ENCODE results near the gene CTTNBP2NL. TPM values are rescaled to one million over a fixed set of nuclear protein-coding genes. Genes with fewer than 3 reads are reported as not detected.

CTTNBP2NL gene
- total and polyA plus RNA-seq, 2 of the 4 experiments (the other 2 are of a cell fraction), result 12.4 to 22.0 TPM

GRCh38 chr1:112472142-112472541 is 76.1 kb downstream of the CTTNBP2NL start:
- no CpG with 5 or more reads among the region's 1 CpG for WGBS, 2 experiments (ENCODE audit: extremely low coverage in 2 of 2, insufficient read length in 1 of 2)
- H3K79me1 ChIP-seq (ENCODE audit: low read depth in 1 of 2, low read length in 2 of 2), result no peaks in the 10 kb centered on the region
- TF ChIP-seq SMC3 (IDR thresholded peaks at IDR 0.05; ENCODE audit: low read depth, low read length) (no peak), RCOR1 (IDR thresholded peaks at IDR 0.05; ENCODE audit: insufficient replicate concordance, low read length) (no peak), MAZ (IDR thresholded peaks at IDR 0.05; ENCODE audit: borderline replicate concordance, low read depth, low read length) (no peak), MAFK (IDR thresholded peaks at IDR 0.05; ENCODE audit: low read depth, low read length) (no peak), CTCF (conservative IDR thresholded peaks at IDR 0.05; ENCODE audit: low read depth, low read length) (no peak)
- no peak overlapping the region for H4K8ac ChIP-seq (ENCODE audit: low read depth in 2 of 2, low read length in 2 of 2)
- no peak overlapping the region for H3K9ac ChIP-seq (ENCODE audit: low read depth, low read length)
- H3K9me1 ChIP-seq (ENCODE audit: insufficient read depth, low read length), result peaks cover 4% of the 10 kb centered on the region; the same call in 1 of the 2 replicates
- ATAC-seq (ENCODE audit: low read depth), result no peak
- POLR2A ChIA-PET (ENCODE audit: unreplicated experiment), result no interaction called here
- H3K27ac ChIP-seq (ENCODE audit: insufficient read depth, low read length), result no peak overlapping the region
- no peak overlapping the region for H3K4ac ChIP-seq (ENCODE audit: low read depth, low read length)
- no peak overlapping the region for H3K4me3 ChIP-seq (ENCODE audit: insufficient read depth, low read depth, low read length)
- H3K9me3 ChIP-seq (ENCODE audit: control insufficient read depth, insufficient read depth, low read length), result peaks cover 8% of the 10 kb centered on the region
- no peak overlapping the region for H2BK20ac ChIP-seq (ENCODE audit: low read depth, low read length)
- H4K91ac ChIP-seq (ENCODE audit: insufficient read depth, low read depth, low read length), result no peak overlapping the region
- H3K4me2 ChIP-seq (ENCODE audit: low read depth, low read length), result no peak overlapping the region
- H2AK5ac ChIP-seq (ENCODE audit: low read depth, low read length), result no peak overlapping the region
- H3K4me1 ChIP-seq (ENCODE audit: control insufficient read depth, insufficient read depth, low read length), result no peaks in the 10 kb centered on the region
- no peak overlapping the region for H2BK120ac ChIP-seq (ENCODE audit: low read depth, low read length)
- H3K56ac ChIP-seq (ENCODE audit: extremely low read depth, insufficient read depth, low read length), result no peak overlapping the region
- no peak overlapping the region for H4K5ac ChIP-seq (ENCODE audit: low read depth, low read length)
- CTCF ChIA-PET, result no interaction called here
- in situ Hi-C loops (cut with MboI; ENCODE audit: low sequenced_read_pairs), result no loop called here
- BruUV-seq (replicated peaks), result no TSS peak
- H2BK15ac ChIP-seq (ENCODE audit: low read depth, low read length), result no peak overlapping the region
- H2AK9ac ChIP-seq (replicated peaks; ENCODE audit: low read depth, low read length, poor library complexity), result no peak overlapping the region
- 0 out of 2 replicates have a peak, but pooled peaks cover 1% of the 10 kb centered on the region for H3K36me3 ChIP-seq (ENCODE audit: control insufficient read depth, insufficient read depth, low read length)
- dilution Hi-C loops (cut with HindIII; ENCODE audit: low sequenced_read_pairs, unreplicated experiment), result no loop called here
- no peak overlapping the region for H2BK5ac ChIP-seq (ENCODE audit: low read depth, low read length, poor library complexity, severe bottlenecking)
- no peak overlapping the region for H2AFZ ChIP-seq (replicated peaks; ENCODE audit: low read length, poor library complexity)
- H3K23ac ChIP-seq (ENCODE audit: low read depth, low read length), result no peak overlapping the region
- DNase-seq, result no peak
- no peaks in the 10 kb centered on the region; the same call in 1 of the 2 replicates for H4K20me1 ChIP-seq (ENCODE audit: insufficient read depth, low read length)
- intact Hi-C loops (cut with micrococcal nuclease), result no loop called here
- H3K27me3 ChIP-seq (ENCODE audit: control insufficient read depth, insufficient read depth, low read length), result no peaks in the 10 kb centered on the region
- no peak overlapping the region for H3K18ac ChIP-seq (ENCODE audit: low read depth, low read length)
- H3K14ac ChIP-seq (replicated peaks; ENCODE audit: low read depth, low read length), result no peak overlapping the region
